22Rv1 (cell line): ENCODE results near the gene CENPP.

Experiments
- H3K27ac ChIP-seq: fragments of 450-650 bp; 2 replicates; pipeline ENCODE4 v1.5.1; 2017
- CTCF ChIP-seq: fragments of 450-650 bp; IDR thresholded peaks from 2 replicates; pipeline ENCODE4 v1.5.1; 2017; ENCODE audit warnings: mild to moderate bottlenecking
- ZFX ChIP-seq: fragments of 450-650 bp; IDR thresholded peaks from 2 replicates; pipeline ENCODE4 v1.6.1; 2017; ENCODE audit warnings: antibody characterized with exemption, borderline replicate concordance

Gene CENPP

DNA sequence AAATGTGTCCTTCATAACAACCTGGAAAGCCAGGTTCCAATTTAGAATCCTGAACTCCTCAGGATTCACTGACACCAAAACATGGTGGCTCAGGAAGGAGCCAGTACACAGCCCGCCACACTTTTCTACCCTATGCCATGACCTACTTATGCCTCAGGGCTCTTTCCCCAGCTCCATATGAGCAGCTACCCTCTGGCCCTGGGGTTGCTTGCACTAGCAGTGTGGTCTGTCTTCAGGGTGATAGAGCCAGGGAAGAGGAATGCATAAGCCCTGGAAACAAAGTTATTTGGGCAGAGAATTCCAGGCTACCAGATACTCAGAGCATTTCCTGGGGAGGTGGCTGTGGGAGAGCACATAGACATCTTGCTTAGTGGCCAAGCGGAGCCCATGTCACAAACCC is 225.0 kb downstream of the CENPP start:
- no peak for TF ChIP-seq ZFX
- no peak for TF ChIP-seq CTCF

GRCh38 chr9:92558612-92559374 is 233.0 kb downstream of the CENPP start:
- no peak overlapping the region for H3K27ac ChIP-seq
- no peak for TF ChIP-seq ZFX
- no peak for TF ChIP-seq CTCF

More for the DNA sequence above, 225.0 kb downstream of the CENPP start:
- H3K27ac ChIP-seq, result no peak overlapping the region

DNA sequence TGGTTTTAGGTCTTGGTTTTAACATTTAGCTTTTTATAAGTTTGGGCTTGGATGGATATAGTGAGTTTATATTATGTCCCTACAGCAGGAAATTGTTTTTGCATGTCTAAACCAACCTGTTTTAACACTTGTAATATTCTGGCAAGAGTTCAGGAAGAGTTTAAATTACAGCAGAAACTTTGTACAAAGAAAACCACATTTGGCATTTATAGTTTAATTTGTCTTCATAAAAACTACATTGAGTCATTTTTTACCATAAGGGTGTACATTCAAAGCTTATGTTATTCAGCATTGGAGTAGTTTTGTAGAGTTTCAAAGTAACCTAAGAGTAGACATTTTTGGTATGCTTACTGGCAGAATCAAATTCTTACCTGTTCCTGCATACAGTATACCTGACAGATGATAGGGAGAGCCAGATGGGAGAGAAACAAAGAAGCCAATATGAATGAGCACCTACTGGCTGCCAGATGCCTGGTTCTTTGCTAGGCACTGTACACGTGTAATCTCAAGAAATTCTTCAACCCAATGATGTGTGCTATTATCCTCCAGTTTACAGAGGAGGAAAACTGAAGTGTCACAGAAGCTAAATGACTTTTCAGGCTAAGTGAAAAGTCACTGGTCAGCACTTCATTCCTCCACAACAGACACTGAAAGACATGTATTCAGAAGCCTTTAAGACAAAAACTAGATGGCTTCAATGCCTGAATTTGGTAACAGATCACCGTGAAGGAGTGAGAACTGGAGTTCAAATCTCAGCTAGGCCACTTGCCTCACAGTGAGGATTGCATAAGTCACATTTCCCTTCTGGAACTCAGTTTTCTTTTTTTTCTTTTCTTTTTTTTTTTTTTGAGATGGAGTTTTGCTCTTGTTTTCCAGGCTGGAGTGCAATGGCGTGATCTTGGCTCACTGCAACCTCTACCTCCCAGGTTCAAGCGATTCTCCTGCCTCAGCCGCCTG is 235.9 kb downstream of the CENPP start:
- TF ChIP-seq ZFX (no peak), CTCF (no peak)
- no peak overlapping the region for H3K27ac ChIP-seq

GRCh38 chr9:92562461-92562967 is 236.8 kb downstream of the CENPP start:
- H3K27ac ChIP-seq, result no peak overlapping the region
- TF ChIP-seq CTCF, result no peak
- TF ChIP-seq ZFX, result no peak

DNA sequence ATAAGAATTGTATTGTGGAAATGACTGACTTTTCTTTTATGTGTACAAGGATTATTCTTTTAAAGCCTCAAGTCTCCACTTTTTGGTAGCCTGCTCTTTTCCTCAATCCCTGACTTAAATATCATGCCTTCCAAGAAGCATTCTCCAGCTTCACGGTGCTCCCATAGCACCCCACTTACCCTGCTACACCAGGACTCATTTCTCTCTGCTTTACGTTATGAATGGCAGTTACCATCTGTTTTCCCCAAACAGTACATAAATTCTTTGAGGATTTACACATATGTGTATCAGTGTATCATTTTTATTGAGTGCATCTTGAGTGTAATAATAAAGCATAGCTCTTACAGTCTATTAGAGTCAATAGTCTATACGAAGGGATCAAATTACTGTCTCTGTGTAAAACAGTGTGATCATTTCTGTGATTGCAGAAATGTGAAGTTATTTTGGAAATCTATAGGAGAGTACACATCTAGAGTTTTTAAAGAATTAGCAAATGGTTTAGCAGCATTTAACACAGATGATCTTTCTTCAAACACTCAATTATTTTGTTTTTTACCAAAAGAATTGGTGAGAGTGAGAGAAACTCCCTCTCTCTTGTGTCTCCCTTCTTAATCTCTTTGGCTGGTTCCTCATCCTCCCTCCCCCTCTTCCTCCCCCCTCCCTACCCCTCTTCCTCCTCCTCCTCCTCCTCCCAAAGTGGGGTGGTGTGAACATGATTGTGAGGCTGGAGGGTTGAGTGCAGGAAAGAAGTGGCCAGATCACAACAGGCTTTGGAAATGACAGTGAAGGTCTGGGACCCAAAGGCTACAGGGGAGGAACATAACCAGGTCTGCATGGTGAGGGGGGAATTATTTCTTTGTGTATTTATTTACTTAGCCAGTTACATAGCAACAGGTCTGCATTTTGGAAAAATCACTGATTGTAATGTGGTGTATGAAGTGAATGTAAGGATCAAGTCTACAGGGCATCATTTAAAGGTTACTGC is 237.7 kb downstream of the CENPP start:
- TF ChIP-seq CTCF (no peak), ZFX (no peak)
- H3K27ac ChIP-seq, result no peak overlapping the region

GRCh38 chr9:92564504-92564903 is 238.8 kb downstream of the CENPP start:
- no peak for TF ChIP-seq ZFX
- no peak for TF ChIP-seq CTCF
- no peak overlapping the region for H3K27ac ChIP-seq
